ENCODE measurements around the gene LRMDA.
A peak's percentile ranks its signal among the peaks of the same experiment; 100 is the strongest.
"Not testable (repeated sequence)": the region's sequence is repeated elsewhere in the genome, so short reads cannot be mapped to it uniquely, and the experiment has no call there.

The LRMDA gene

DNA sequence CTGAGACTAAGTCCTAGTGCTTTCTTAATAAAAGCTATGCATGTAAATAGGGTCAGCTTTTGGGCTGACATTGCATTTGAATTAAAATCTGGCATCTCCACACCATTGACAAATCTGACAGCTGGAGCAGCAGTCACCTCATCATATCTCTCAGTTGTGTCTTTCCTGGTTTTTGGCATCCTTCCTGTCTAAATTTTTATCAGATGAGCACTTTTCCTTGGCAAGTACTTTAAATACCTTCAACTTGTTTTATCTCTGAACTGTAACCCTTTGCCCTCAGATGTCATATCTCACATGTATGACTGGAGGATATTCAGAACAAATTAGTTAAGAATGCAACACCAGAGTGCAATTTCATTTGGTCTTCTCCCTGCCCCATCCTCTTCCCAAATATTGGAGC is 1066.2 kb downstream of the LRMDA start:
- DNase-seq: no peak

GRCh38 chr10:76504823-76505222 is 1073.4 kb downstream of the LRMDA start:
- DNase-seq: no peak

DNA sequence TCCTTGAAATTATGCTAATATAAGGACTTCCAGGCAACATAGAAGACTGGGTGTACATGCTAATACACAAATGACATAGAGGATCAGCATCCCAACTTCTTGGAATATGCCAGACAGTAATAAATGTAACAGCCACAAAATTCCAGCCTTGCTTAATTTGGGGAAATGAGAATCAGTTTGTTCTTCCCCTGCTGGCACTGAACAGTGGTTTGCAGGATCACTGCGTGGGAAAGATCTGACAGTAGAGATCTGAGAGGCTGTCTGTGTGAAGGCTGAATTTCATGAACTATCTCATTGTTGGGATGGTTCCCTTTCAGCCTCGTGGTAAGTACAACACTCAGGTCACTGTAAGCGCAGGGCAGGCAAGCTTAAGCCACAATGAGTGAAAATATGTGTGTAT is 1078.0 kb downstream of the LRMDA start:
- DNase-seq: no peak

- no peak for DNase-seq
These were observed 1082.9 kb downstream of the LRMDA start for GRCh38 chr10:76514321-76514720.

GRCh38 chr10:76514869-76515268 is 1083.4 kb downstream of the LRMDA start:
- DNase-seq: no peak

DNA sequence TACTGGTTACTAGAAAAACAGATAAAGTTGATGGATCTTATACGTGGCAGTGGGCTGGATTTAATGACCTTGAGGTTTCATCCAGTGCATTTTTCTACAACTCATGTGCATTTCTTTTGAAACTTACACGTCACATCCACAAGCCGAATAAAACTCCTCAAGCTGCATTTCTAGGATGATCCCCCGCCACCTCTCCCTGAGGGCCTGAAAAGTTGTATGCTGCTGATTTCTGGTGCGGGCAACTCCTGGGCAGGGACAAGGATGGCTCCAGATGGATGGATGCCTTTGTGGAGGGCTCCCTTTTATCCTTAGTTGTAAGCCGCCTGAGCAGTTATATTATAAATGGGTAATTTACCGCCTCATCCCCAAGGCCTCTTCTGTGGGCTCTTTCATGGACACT is 1091.1 kb downstream of the LRMDA start:
- no peak for DNase-seq

GRCh38 chr10:76523246-76523645 is 1091.8 kb downstream of the LRMDA start:
- no peak for DNase-seq

GRCh38 chr10:76523791-76524351 is 1092.4 kb downstream of the LRMDA start:
- no peak for DNase-seq

- not testable (repeated sequence) for DNase-seq
These were observed 1095.4 kb downstream of the LRMDA start for GRCh38 chr10:76526833-76527232.

- DNase-seq: no peak
These were observed 1108.9 kb downstream of the LRMDA start for GRCh38 chr10:76540331-76540730.

DNA sequence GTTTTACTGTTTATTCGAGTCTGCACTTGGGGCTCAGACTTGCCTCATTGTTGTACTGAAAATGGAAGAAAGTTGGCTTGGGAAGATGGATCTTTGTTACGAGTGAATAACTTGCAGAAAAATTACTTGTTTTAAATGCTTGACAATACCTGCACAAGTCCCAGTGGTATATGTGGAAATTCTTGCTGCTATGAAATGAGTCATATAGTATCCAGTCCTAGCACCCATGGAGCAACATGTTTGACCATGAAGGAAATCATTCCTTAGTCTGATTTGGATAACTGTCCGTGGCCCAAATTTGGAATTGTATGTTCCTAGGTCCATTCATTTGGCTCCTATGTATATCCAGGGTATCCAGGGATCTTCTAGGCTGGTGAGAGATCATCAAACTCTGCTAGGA is 1109.4 kb downstream of the LRMDA start:
- DNase-seq: no peak

GRCh38 chr10:76541852-76542251 is 1110.4 kb downstream of the LRMDA start:
- DNase-seq: no peak

DNA sequence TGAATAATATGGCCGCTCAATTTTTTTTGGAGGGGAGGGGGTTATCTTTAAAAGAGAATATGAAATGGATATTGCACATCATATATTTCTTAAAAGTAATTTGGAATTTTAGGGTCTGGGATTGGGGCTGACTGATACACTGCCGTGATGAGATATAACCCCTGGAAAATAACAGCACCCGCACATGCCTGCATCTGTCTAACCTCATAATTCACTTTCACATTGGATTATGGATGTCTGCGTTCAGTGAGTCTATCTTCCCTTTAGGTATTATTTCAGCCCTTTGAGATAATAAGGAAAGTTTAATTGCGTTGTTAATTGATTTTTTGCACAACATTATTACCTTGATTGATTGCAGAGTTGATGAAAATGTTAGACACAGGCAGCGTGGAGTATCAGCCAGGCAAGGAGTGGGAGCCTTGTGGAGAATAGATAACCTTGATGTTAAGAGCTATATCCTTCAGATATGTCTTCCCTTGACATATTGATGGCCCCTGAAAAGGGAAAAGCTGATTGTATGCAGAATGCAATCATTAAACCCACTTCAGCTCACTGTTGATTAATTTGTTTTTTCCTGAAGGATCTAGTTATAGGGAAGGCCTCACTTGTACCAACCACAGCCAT is 1111.0 kb downstream of the LRMDA start:
- no peak for DNase-seq

GRCh38 chr10:76543655-76544054 is 1112.2 kb downstream of the LRMDA start:
- no peak for DNase-seq

- no peak for DNase-seq
These were observed 1113.4 kb downstream of the LRMDA start for GRCh38 chr10:76544789-76545188.

- DNase-seq: no peak
These were observed 1115.0 kb downstream of the LRMDA start for GRCh38 chr10:76546411-76546810.

- DNase-seq: peak; percentile 22
These were observed 1116.0 kb downstream of the LRMDA start for GRCh38 chr10:76547352-76547972.

DNA sequence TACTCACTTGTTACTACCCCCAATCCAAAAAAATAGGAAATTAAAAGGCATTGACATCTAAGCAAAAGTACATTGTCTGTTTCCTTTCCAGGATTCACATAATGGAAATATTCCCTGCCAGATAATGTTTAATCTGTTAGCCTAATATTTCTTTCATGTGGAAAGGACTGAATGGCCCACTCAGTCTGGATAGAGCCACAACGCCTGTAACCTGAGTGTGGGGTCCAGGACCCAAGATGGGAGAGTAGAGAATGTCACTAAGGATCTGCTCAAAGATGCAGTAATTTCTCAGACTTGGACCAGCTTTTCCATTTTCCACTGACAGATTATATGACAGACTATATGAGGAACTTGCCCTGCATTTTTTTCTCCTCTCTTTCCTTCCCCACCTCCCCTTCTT is 1117.3 kb downstream of the LRMDA start:
- DNase-seq: no peak

DNA sequence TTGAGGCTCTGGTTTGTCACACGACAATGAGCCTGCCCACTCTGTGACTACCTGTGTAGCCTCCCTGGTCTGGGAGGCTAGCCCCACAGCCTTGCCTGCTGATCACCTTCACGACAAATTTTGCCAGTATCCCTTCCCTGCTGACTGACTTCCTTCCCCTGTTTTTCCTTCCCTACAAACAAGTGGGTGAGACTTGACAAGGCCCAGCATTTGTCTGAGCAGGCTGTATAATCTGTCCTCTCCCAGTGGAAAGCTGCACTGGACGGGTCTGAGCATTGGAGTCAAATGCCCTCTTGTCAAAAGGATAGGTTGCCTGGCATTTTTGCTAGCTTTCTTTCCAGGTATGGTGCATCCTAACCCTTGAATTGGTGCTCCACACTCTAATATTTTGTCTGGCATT is 1117.7 kb downstream of the LRMDA start:
- DNase-seq: no peak

GRCh38 chr10:76550806-76551205 is 1119.4 kb downstream of the LRMDA start:
- no peak for DNase-seq

GRCh38 chr10:76552091-76552873 is 1120.9 kb downstream of the LRMDA start:
- DNase-seq: no peak

- no peak for DNase-seq
These were observed 1122.0 kb downstream of the LRMDA start for GRCh38 chr10:76553263-76554032.

GRCh38 chr10:76554033-76554408 is 1122.6 kb downstream of the LRMDA start:
- no peak for DNase-seq

Data from NK-92 treated with Interleukin-12 subunit alpha and Interleukin-12 subunit beta, amount 100 ng/mL, for 24 hours (cell line).